Skeletal muscle cell (primary cell): ENCODE measurements around the gene QRICH1.
"Not testable (repeated sequence)": the region's sequence is repeated elsewhere in the genome, so short reads cannot be mapped to it uniquely, and the experiment has no call there.

Experiments used
- DNase-seq: peaks from one replicate; pipeline ENCODE4 v3.0.0-alpha.2; 2010; ENCODE audit warnings: low read depth
- H3K4me3 ChIP-seq: 2 replicates; pipeline ENCODE4 v1.5.1; 2011; ENCODE audit warnings: low read depth, mild to moderate bottlenecking, control low read depth, low read length, moderate library complexity

Gene QRICH1

GRCh38 chr3:49020330-49021212 lies 73.3 kb downstream of the QRICH1 start:
- no peak for DNase-seq

GRCh38 chr3:49019941-49020329 lies 73.9 kb downstream of the QRICH1 start:
- no peak for DNase-seq
- peak overlapping the region; percentile 88 for H3K4me3 ChIP-seq

More at GRCh38 chr3:49020330-49021212, 73.3 kb downstream of the QRICH1 start:
- H3K4me3 ChIP-seq, result peak overlapping the region; percentile 88

- no peak for DNase-seq
- H3K4me3 ChIP-seq, result peak overlapping the region; percentile 85
Measured at GRCh38 chr3:49018707-49019006, 75.2 kb downstream of the QRICH1 start.

GRCh38 chr3:49017971-49018706 lies 75.7 kb downstream of the QRICH1 start, which contains the start of gene DALRD3:
DALRD3 (minus strand) TSS chr3:49018580; CDS start chr3:49018564, 16 bp downstream.
- DNase-seq, result no peak
- H3K4me3 ChIP-seq, result peak within 1 kb of the TSS; percentile 85

- DNase-seq, result no peak
- H3K4me3 ChIP-seq, result peak overlapping the region; percentile 85
Measured at GRCh38 chr3:49017229-49017970, 76.5 kb downstream of the QRICH1 start.

- no peak for DNase-seq
Measured at GRCh38 chr3:49016414-49017228, 77.2 kb downstream of the QRICH1 start.

GRCh38 chr3:49015765-49016164 lies 78.1 kb downstream of the QRICH1 start:
- H3K4me3 ChIP-seq, result no peak overlapping the region
- DNase-seq, result no peak

More at GRCh38 chr3:49016414-49017228, 77.2 kb downstream of the QRICH1 start:
- no peak overlapping the region for H3K4me3 ChIP-seq

- H3K4me3 ChIP-seq, result no peak overlapping the region
- DNase-seq, result no peak
Measured at GRCh38 chr3:49015072-49015471, 78.8 kb downstream of the QRICH1 start.

- DNase-seq, result no peak
Measured at GRCh38 chr3:49013738-49014660, 79.9 kb downstream of the QRICH1 start.

GRCh38 chr3:49013113-49013737 lies 80.6 kb downstream of the QRICH1 start:
- DNase-seq, result no peak
- H3K4me3 ChIP-seq, result no peak overlapping the region

More at GRCh38 chr3:49013738-49014660, 79.9 kb downstream of the QRICH1 start:
- no peak overlapping the region for H3K4me3 ChIP-seq

GRCh38 chr3:49012441-49013017 lies 81.3 kb downstream of the QRICH1 start:
- no peak overlapping the region for H3K4me3 ChIP-seq
- DNase-seq, result no peak

GRCh38 chr3:49009396-49009795 lies 84.5 kb downstream of the QRICH1 start:
- DNase-seq, result no peak
- H3K4me3 ChIP-seq, result no peak overlapping the region

- not testable (repeated sequence) for DNase-seq
- peak overlapping the region; percentile 92 for H3K4me3 ChIP-seq
Measured at GRCh38 chr3:49008627-49009026, 85.2 kb downstream of the QRICH1 start.

GRCh38 chr3:49007771-49008528 lies 85.9 kb downstream of the QRICH1 start:
- peak; percentile 48 for DNase-seq
- H3K4me3 ChIP-seq, result peak overlapping the region; percentile 92

GRCh38 chr3:49007068-49007770 lies 86.7 kb downstream of the QRICH1 start, which contains the start of gene WDR6:
WDR6 (plus strand) TSS chr3:49007391; CDS start chr3:49007432, 41 bp downstream.
- peak within 1 kb of the TSS; percentile 92 for H3K4me3 ChIP-seq
- peak; percentile 94 for DNase-seq
